ENCODE results near the gene CTAG1B.
"Not testable (repeated sequence)": the region's sequence is repeated elsewhere in the genome, so short reads cannot be mapped to it uniquely, and the experiment has no call there.

The CTAG1B gene

GRCh38 chrX:154619182-154619581 lies at the start of gene CTAG1B:
CTAG1B (minus strand) TSS chrX:154619282; CDS start chrX:154619218, 64 bp downstream.
- H3K4me3 ChIP-seq (ENCODE audit: low read depth, low read length); DNase-seq (ENCODE audit: low read depth): not testable (repeated sequence)

- no peak overlapping the region for H3K4me3 ChIP-seq (ENCODE audit: low read depth, low read length)
- no peak for DNase-seq (ENCODE audit: low read depth)
Observed at GRCh38 chrX:154661899-154662298, 42.8 kb upstream of the CTAG1B start.

GRCh38 chrX:154661170-154661569 lies 42.1 kb upstream of the CTAG1B start:
- no peak for DNase-seq (ENCODE audit: low read depth)
- H3K4me3 ChIP-seq (ENCODE audit: low read depth, low read length) = no peak overlapping the region

GRCh38 chrX:154660541-154660940 lies 41.5 kb upstream of the CTAG1B start:
- no peak for DNase-seq (ENCODE audit: low read depth)

GRCh38 chrX:154658957-154659356 lies 39.9 kb upstream of the CTAG1B start:
- DNase-seq (ENCODE audit: low read depth) = no peak
- no peak overlapping the region for H3K4me3 ChIP-seq (ENCODE audit: low read depth, low read length)

More at GRCh38 chrX:154660541-154660940, 41.5 kb upstream of the CTAG1B start:
- H3K4me3 ChIP-seq (ENCODE audit: low read depth, low read length) = no peak overlapping the region

GRCh38 chrX:154658187-154658586 lies 39.1 kb upstream of the CTAG1B start:
- H3K4me3 ChIP-seq (ENCODE audit: low read depth, low read length) = no peak overlapping the region
- no peak for DNase-seq (ENCODE audit: low read depth)

- no peak for DNase-seq (ENCODE audit: low read depth)
- no peak overlapping the region for H3K4me3 ChIP-seq (ENCODE audit: low read depth, low read length)
Observed at GRCh38 chrX:154657226-154657805, 38.2 kb upstream of the CTAG1B start.

- H3K4me3 ChIP-seq (ENCODE audit: low read depth, low read length) = no peak overlapping the region
- no peak for DNase-seq (ENCODE audit: low read depth)
Observed at GRCh38 chrX:154655786-154656185, 36.7 kb upstream of the CTAG1B start.

GRCh38 chrX:154655346-154655745 lies 36.3 kb upstream of the CTAG1B start:
- no peak overlapping the region for H3K4me3 ChIP-seq (ENCODE audit: low read depth, low read length)
- DNase-seq (ENCODE audit: low read depth) = no peak

- H3K4me3 ChIP-seq (ENCODE audit: low read depth, low read length) = no peak overlapping the region
- DNase-seq (ENCODE audit: low read depth) = no peak
Observed at GRCh38 chrX:154654925-154655324, 35.8 kb upstream of the CTAG1B start.

GRCh38 chrX:154654372-154654771 lies 35.3 kb upstream of the CTAG1B start:
- H3K4me3 ChIP-seq (ENCODE audit: low read depth, low read length) = no peak overlapping the region
- DNase-seq (ENCODE audit: low read depth) = no peak

- not testable (repeated sequence) for DNase-seq (ENCODE audit: low read depth); H3K4me3 ChIP-seq (ENCODE audit: low read depth, low read length)
Observed at GRCh38 chrX:154653413-154653812, 34.3 kb upstream of the CTAG1B start, which contains the start of gene CTAG2. CTAG2 (minus strand) TSS chrX:154653579; CDS start chrX:154653515, 64 bp downstream.

- H3K4me3 ChIP-seq (ENCODE audit: low read depth, low read length) = no peak overlapping the region
- no peak for DNase-seq (ENCODE audit: low read depth)
Observed at GRCh38 chrX:154653048-154653401, 33.9 kb upstream of the CTAG1B start.

- H3K4me3 ChIP-seq (ENCODE audit: low read depth, low read length) = no peak overlapping the region
- DNase-seq (ENCODE audit: low read depth) = no peak
Observed at GRCh38 chrX:154652311-154653047, 33.4 kb upstream of the CTAG1B start.

- no peak for DNase-seq (ENCODE audit: low read depth)
- H3K4me3 ChIP-seq (ENCODE audit: low read depth, low read length) = no peak overlapping the region
Observed at GRCh38 chrX:154650221-154650510, 31.1 kb upstream of the CTAG1B start.

- DNase-seq (ENCODE audit: low read depth) = no peak
- H3K4me3 ChIP-seq (ENCODE audit: low read depth, low read length) = no peak overlapping the region
Observed at GRCh38 chrX:154649503-154650220, 30.6 kb upstream of the CTAG1B start.

GRCh38 chrX:154648931-154649330 lies 29.8 kb upstream of the CTAG1B start:
- H3K4me3 ChIP-seq (ENCODE audit: low read depth, low read length) = no peak overlapping the region
- DNase-seq (ENCODE audit: low read depth) = no peak

GRCh38 chrX:154645745-154646378 lies 26.8 kb upstream of the CTAG1B start:
- not testable (repeated sequence) for DNase-seq (ENCODE audit: low read depth); H3K4me3 ChIP-seq (ENCODE audit: low read depth, low read length)

- not testable (repeated sequence) for H3K4me3 ChIP-seq (ENCODE audit: low read depth, low read length); DNase-seq (ENCODE audit: low read depth)
Observed at GRCh38 chrX:154643708-154644107, 24.6 kb upstream of the CTAG1B start.

- H3K4me3 ChIP-seq (ENCODE audit: low read depth, low read length); DNase-seq (ENCODE audit: low read depth): not testable (repeated sequence)
Observed at GRCh38 chrX:154641740-154642139, 22.7 kb upstream of the CTAG1B start.
